ENCODE data around the gene SDF2. TPM values are rescaled to one million over a fixed set of nuclear protein-coding genes. Genes with fewer than 3 reads are reported as not detected.
"Not testable (repeated sequence)": the region's sequence is repeated elsewhere in the genome, so short reads cannot be mapped to it uniquely, and the experiment has no call there.

Gene SDF2
- total RNA-seq, 2 donors from 2014 or later: 43.5 to 46.2 TPM

DNA sequence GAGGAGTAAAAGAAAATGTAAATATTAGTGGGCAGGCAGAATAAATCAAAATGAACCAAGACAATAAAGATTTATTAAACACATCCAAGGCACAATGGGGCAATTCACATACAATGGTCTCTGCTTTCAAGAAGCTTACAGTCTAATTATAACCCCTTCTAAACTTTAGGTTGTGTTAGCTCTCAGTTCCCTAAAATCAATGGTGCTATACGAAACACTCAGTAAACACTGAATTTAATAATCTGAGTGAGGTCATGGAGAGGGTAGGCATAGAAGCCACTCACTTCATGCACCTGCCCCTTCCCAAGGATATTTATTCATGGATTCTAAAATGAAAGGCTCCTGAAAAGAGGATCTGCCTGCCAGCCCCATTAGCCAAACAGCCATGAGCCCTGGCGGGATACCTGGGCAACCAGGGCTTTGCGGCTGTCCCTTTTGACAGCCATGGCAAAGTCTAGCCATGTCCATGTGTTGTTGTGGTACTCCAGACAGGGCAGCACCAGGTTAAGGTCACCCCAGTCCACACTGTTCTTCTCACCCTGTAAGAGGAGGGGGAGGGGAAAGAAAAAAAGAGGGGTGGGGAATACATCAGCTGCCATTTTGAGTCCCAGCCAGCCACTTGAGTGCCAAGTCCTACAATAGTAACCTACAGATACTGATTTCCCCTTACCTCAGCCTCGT is 46.3 kb downstream of the SDF2 start:
- H3K27ac Mint-ChIP-seq: peak overlapping the region in 1 of 2 donors; percentile 67
- H3K36me3 Mint-ChIP-seq: peaks cover 4 to 11% of the 10 kb centered on the region in 2 donors
- no peaks in the 10 kb centered on the region for H3K9me3 Mint-ChIP-seq
- DNase-seq (ENCODE audit: low spot score in 2 of 2) (no peak), ATAC-seq (no peak)

DNA sequence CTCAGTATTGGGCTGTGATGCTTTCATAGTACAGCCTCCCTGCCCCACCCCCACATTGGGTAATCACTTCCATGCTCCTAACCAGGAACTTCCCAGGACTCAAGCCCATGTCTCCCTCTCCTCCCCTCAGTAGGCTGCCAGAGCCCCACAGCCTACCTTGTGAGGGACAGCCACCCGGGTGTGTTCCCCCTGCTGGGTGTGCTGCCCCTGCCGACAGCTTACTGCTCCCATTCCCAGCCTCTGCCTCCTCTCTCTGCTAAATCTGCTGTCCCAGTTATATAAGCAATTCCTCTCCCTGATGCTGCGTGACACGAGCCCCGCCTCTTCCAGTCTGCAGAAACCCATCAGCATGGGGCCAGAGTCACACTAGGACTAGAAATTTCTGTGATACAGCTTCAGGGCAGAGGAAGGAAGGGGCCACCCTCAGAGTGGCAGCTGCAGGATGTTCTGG is 47.8 kb downstream of the SDF2 start, which contains the start of gene RSKR:
Gene RSKR (minus strand): TSS at position 255 of the 451 bp plus-strand sequence. CDS start 24 bp downstream, at position 231.
- peak in 1 of 2 donors; percentile 14 for ATAC-seq
- H3K27ac Mint-ChIP-seq: peak within 1 kb of the TSS; percentile 44 to 67

GRCh38 chr17:28612936-28613872 is 48.5 kb downstream of the SDF2 start:
- H3K27ac Mint-ChIP-seq: peak overlapping the region in 1 of 2 donors; percentile 38
- no peaks in the 10 kb centered on the region for H3K9me3 Mint-ChIP-seq
- H3K36me3 Mint-ChIP-seq: peaks cover 4 to 7% of the 10 kb centered on the region in 2 donors
- ATAC-seq (peak; percentile 58 to 59), DNase-seq (ENCODE audit: low spot score in 2 of 2) (peak in 1 of 2 donors; percentile 21)

More for the DNA sequence above, 47.8 kb downstream of the SDF2 start, which contains the start of gene RSKR:
- no peaks in the 10 kb centered on the region for H3K9me3 Mint-ChIP-seq
- H3K36me3 Mint-ChIP-seq: peaks cover 4 to 7% of the 10 kb centered on the region in 2 donors
- no peak for DNase-seq (ENCODE audit: low spot score in 2 of 2)

- ATAC-seq (no peak), DNase-seq (ENCODE audit: low spot score in 2 of 2) (no peak)
- H3K36me3 Mint-ChIP-seq: peaks cover 4 to 7% of the 10 kb centered on the region in 2 donors
These were observed 49.2 kb downstream of the SDF2 start for GRCh38 chr17:28612531-28612930.

DNA sequence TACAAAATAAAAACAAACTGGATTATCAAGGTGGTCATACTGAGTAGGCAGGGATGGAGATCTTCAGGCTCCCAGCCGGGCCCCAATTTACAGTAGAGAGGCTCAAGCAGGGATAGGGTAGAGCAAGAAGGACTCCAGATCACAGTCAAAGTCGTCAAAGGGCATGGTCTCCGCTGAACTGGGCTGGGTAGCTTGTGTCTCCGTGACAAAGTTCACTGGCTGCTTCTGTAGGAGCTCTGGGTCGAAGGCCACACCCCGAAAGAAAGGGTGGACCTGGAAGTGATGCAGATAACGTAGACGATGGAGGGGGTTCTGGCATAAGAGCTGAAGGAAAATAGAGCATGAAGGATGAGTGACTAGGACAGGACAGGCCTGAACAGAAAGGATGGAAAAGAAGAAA is 51.3 kb downstream of the SDF2 start:
- peaks cover 0 to 11% of the 10 kb centered on the region in 2 donors for H3K36me3 Mint-ChIP-seq
- no peak for DNase-seq (ENCODE audit: low spot score in 2 of 2)
- H3K27ac Mint-ChIP-seq: peak overlapping the region; percentile 40 to 62
- H3K9me3 Mint-ChIP-seq: no peaks in the 10 kb centered on the region
- ATAC-seq: no peak

More at GRCh38 chr17:28612531-28612930, 49.2 kb downstream of the SDF2 start:
- H3K9me3 Mint-ChIP-seq: no peaks in the 10 kb centered on the region
- H3K27ac Mint-ChIP-seq: peak overlapping the region in 1 of 2 donors; percentile 57

DNA sequence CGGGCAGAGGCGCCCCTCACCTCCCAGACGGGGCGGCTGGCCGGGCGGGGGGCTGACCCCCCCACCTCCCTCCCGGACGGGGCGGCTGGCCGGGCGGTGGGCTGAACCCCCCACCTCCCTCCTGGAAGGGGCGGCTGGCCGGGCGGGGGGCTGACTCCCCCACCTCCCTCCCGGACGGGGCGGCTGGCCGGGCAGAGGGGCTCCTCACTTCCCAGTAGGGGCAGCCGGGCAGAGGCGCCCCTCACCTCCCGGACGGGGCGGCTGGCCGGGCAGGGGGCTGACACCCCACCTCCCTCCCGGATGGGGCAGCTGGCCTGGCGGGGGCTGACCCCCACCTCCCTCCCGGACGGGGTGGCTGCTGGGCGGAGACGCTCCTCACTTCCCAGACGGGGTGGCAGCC is 57.7 kb downstream of the SDF2 start:
- ATAC-seq: not testable (repeated sequence)

DNA sequence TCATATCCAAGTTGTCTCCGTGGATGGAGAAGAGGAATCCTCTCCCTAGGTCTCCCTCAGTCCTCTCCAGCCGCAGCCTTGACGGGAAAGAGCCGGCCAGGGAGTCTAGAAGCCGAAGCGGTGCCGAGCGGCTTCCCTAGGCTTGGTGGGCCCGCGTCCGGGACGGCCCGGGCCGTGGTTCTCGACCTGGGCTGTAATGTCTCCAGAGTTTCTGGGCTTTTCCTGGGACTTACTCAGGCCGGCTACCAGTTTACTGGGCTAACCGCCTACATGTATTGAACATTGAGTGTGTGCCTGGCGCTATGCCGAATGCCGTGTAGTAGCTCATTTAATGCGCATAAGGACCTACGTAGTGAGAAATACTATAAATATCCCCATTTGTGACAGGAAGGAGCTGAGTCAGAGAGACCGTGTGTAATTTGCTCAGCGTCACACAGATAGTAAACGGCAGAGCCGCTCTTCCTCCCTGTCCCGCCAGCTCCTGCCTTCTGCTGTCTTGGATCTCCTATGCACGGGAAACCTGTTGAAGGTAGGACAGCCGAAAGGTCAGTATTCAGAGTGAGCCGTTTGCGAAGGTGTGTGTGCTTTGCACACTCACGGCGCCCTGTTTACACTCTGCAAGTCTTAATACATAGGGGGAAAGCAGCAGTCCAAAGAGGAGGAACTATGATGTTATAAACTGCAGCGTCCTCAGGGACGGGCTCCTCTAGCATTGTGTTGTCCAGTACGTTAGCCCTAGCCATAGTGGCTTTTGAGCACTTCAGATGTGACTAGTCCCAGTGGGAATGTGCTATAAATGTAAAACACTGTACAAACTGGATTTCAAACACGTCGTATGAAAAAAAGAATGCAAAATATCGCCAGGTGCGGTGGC is 62.2 kb downstream of the SDF2 start:
- peak overlapping the region; percentile 97 for H3K27ac Mint-ChIP-seq
- DNase-seq (ENCODE audit: low spot score in 2 of 2) (peak; percentile 55 to 79), ATAC-seq (peak; percentile 76 to 85)
- H3K36me3 Mint-ChIP-seq: peaks cover 18% of the 10 kb centered on the region in 2 donors
- no peaks in the 10 kb centered on the region for H3K9me3 Mint-ChIP-seq

More for the DNA sequence above, 57.7 kb downstream of the SDF2 start:
- not testable (repeated sequence) for H3K9me3 Mint-ChIP-seq; H3K36me3 Mint-ChIP-seq; DNase-seq (ENCODE audit: low spot score in 2 of 2); H3K27ac Mint-ChIP-seq

DNA sequence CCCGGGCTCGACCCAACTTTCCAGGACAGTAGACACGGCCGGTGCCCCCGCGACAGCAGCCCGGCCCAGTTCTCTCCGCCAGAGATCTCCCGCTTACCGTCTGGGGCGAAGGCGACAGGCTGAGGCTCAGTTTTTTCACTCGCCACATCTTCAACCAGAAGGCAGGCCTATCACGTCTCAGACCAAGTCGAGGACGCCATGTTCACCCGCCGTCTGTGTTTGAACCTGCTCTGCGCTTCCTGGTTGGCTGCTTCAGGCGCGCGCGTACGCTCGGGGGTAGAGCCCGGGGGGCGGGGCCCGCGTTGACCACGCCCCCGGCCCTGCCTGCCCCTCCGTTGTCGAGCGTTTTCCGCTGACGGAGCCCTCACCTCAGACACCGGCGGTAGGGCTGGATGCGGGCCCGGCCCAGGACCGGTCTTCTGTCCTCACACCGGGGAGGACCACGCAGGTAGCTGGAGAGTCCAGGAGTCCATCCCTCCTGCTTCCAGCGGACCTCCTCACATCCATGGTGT is 62.9 kb downstream of the SDF2 start, which contains the start of gene SPAG5:
Gene SPAG5 (minus strand): TSS at position 227 of the 512 bp plus-strand sequence. CDS start 79 bp downstream, at position 148.
- peak; percentile 87 to 93 for ATAC-seq
- DNase-seq (ENCODE audit: low spot score in 2 of 2): peak; percentile 95 to 97
- Mint-ChIP-seq H3K27ac (peak within 1 kb of the TSS; percentile 97), H3K9me3 (no peaks in the 10 kb centered on the region), H3K36me3 (peaks cover 18% of the 10 kb centered on the region in 2 donors)

DNA sequence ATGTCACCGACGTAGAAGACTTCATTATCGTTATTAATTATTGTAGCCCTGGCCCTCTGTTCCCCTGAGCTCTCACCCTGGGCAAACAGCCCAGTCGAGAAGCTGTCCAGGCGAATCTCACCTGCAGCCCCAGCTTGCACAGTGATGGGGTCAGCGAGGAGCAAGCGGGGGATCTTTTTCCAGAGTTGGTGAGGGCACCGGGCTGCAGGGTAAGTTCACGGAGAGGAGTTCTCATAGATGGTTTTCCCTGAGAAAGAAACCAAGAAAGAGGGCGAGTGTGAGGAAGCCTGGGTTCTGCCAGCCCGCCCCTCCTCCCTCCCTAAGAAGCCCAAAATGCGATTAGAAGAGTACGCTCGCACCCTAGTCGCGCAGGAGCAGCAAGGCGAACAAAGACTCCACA is 63.3 kb downstream of the SDF2 start:
- Mint-ChIP-seq H3K9me3 (no peaks in the 10 kb centered on the region), H3K27ac (peak overlapping the region; percentile 97), H3K36me3 (peaks cover 18% of the 10 kb centered on the region in 2 donors)
- no peak for ATAC-seq
- DNase-seq (ENCODE audit: low spot score in 2 of 2): no peak

Other genes starting within 250 kb of the SDF2 start
- not detected for gene SLC13A2, start 188.3 kb downstream of the SDF2 start, total RNA-seq
- gene FOXN1, start 155.6 kb downstream of the SDF2 start, total RNA-seq: not detected
- gene UNC119, start 109.3 kb downstream of the SDF2 start, total RNA-seq: 10 to 100 TPM; 53.0 to 56.6 TPM
- gene PIGS, start 90.4 kb downstream of the SDF2 start, total RNA-seq: 10 to 100 TPM; 39.6 to 44.1 TPM
- gene ALDOC, start 85.0 kb downstream of the SDF2 start, total RNA-seq: 100 to 1,000 TPM in 1 of 2 donors, 10 to 100 TPM in 1; 41.6 to 220 TPM
- gene SPAG5, start 62.9 kb downstream of the SDF2 start, total RNA-seq: 100 to 1,000 TPM; 150 to 326 TPM
- gene RSKR, start 47.7 kb downstream of the SDF2 start, total RNA-seq: 10 to 100 TPM; 29.7 to 32.2 TPM
- 100 to 1,000 TPM; 155 to 156 TPM for gene BLTP2, start 16.7 kb downstream of the SDF2 start, total RNA-seq
- 10 to 100 TPM; 70.0 to 91.8 TPM for gene SUPT6H, start 299 bp upstream of the SDF2 start, total RNA-seq
- gene PROCA1, start 50.0 kb upstream of the SDF2 start, total RNA-seq: 1 to 10 TPM; 5.7 to 6.4 TPM
- gene RAB34, start 56.0 kb upstream of the SDF2 start, total RNA-seq: 10 to 100 TPM; 20.5 to 46.4 TPM
- 1,000 to 10,000 TPM; 2,221 to 2,736 TPM for gene RPL23A, start 58.1 kb upstream of the SDF2 start, total RNA-seq
- gene TLCD1, start 64.3 kb upstream of the SDF2 start, total RNA-seq: 10 to 100 TPM in 1 of 2 donors, 1 to 10 TPM in 1; 4.4 to 10.2 TPM
- 1 to 10 TPM; 5.3 to 6.4 TPM for gene NEK8, start 66.9 kb upstream of the SDF2 start, total RNA-seq
- gene TRAF4, start 82.1 kb upstream of the SDF2 start, total RNA-seq: 100 to 1,000 TPM in 1 of 2 donors, 10 to 100 TPM in 1; 88.3 to 168 TPM
- gene FAM222B, start 180.9 kb upstream of the SDF2 start, total RNA-seq: 10 to 100 TPM; 15.1 to 24.9 TPM
- gene ERAL1, start 193.1 kb upstream of the SDF2 start, total RNA-seq: 10 to 100 TPM; 33.9 to 74.1 TPM
- 100 to 1,000 TPM in 1 of 2 donors, 10 to 100 TPM in 1; 44.9 to 102 TPM for gene FLOT2, start 235.8 kb upstream of the SDF2 start, total RNA-seq
- gene DHRS13, start 241.2 kb upstream of the SDF2 start, total RNA-seq: 10 to 100 TPM; 33.8 to 36.5 TPM